Measurements from ENCODE around the gene CDKAL1.

GRCh38 chr6:21050935-21051334 lies 516.7 kb downstream of the CDKAL1 start:
- TF ChIP-seq, protein P1, sequence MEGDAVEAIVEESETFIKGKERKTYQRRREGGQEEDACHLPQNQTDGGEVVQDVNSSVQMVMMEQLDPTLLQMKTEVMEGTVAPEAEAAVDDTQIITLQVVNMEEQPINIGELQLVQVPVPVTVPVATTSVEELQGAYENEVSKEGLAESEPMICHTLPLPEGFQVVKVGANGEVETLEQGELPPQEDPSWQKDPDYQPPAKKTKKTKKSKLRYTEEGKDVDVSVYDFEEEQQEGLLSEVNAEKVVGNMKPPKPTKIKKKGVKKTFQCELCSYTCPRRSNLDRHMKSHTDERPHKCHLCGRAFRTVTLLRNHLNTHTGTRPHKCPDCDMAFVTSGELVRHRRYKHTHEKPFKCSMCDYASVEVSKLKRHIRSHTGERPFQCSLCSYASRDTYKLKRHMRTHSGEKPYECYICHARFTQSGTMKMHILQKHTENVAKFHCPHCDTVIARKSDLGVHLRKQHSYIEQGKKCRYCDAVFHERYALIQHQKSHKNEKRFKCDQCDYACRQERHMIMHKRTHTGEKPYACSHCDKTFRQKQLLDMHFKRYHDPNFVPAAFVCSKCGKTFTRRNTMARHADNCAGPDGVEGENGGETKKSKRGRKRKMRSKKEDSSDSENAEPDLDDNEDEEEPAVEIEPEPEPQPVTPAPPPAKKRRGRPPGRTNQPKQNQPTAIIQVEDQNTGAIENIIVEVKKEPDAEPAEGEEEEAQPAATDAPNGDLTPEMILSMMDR (IDR thresholded peaks at IDR 0.05): no peak
- no peak for TF ChIP-seq POLR2AphosphoS5 (IDR thresholded peaks at IDR 0.05)

Data from prostate gland (tissue), 2 donors.